B cell (primary cell): ENCODE measurements around the gene ZNF483. TPM values are rescaled to one million over a fixed set of nuclear protein-coding genes. Genes with fewer than 3 reads are reported as not detected.

Experiments used
- ATAC-seq: fragments of 200-7000 bp; cut with Tn5 transposase; one replicate; pipeline ENCODE4 v1.10.0; 2021; ENCODE audit warnings: low read depth, mild to moderate bottlenecking, moderate number of reproducible peaks, moderate library complexity
- CTCF ChIA-PET: fragments of 350-600 bp; sonication (Branson Sonifier 250); formaldehyde crosslinking; loops from one replicate; lab custom pipeline; 2021; ENCODE audit warnings: antibody characterized with exemption, inconsistent platforms; lab: Charles Lee
- POLR2A ChIA-PET: fragments of 350-600 bp; sonication (Branson Sonifier 250); formaldehyde crosslinking; loops from one replicate; lab custom pipeline; 2021; ENCODE audit warnings: antibody characterized with exemption; lab: Charles Lee
- DNase-seq: peaks from one replicate; pipeline ENCODE4 v3.0.0; 2013
- H2AFZ ChIP-seq: 2 replicates; pipeline ENCODE4 v1.6.1; 2012; ENCODE audit warnings: mild to moderate bottlenecking, low read depth, low read length; ENCODE audit not compliant: insufficient read depth, poor library complexity, severe bottlenecking
- H3K27ac ChIP-seq, 2 donors: 1 replicate in 1 of 2; 2 replicates in 1 of 2; pipeline ENCODE4 v1.5.1; 2012 to 2013; ENCODE audit warnings: low read length in 2 of 2, mild to moderate bottlenecking in 2 of 2, moderate library complexity in 1 of 2
- H3K27me3 ChIP-seq, 4 experiments: fragments of 200-600 bp in 1 of 4; sonication (generic) in 1 of 4; replicated peaks in 1 of 4; 1 replicate in 2 of 4; 2 replicates in 2 of 4; pipeline versions ENCODE4 v1.6.1 to v1.7.0; 2013 to 2016; ENCODE audit warnings: low read length in 3 of 4, mild to moderate bottlenecking in 2 of 4, mixed read lengths in 1 of 4, moderate library complexity in 1 of 4; ENCODE audit not compliant: insufficient read depth in 4 of 4, control insufficient read depth in 3 of 4; ENCODE audit errors: control extremely low read depth in 1 of 4
- H3K36me3 ChIP-seq, 2 experiments: replicated peaks in 1 of 2; 1 replicate in 1 of 2; 2 replicates in 1 of 2; pipeline versions ENCODE4 v1.6.1 to v1.7.1; 2013; ENCODE audit warnings: low read length in 1 of 2; ENCODE audit not compliant: insufficient read depth in 2 of 2, control insufficient read depth in 1 of 2; ENCODE audit errors: control extremely low read depth in 1 of 2, extremely low read depth in 1 of 2
- H3K4me1 ChIP-seq, 2 donors: fragments of 200-600 bp in 1 of 2; sonication (generic) in 1 of 2; 1 replicate in 1 of 2; 2 replicates in 1 of 2; pipeline versions ENCODE4 v1.5.1 to v1.6.1; 2013 to 2017; ENCODE audit warnings: low read length in 2 of 2; ENCODE audit not compliant: control insufficient read depth in 2 of 2, insufficient read depth in 2 of 2
- H3K4me2 ChIP-seq: replicated peaks from 2 replicates; pipeline ENCODE3; 2012; ENCODE audit warnings: mild to moderate bottlenecking, low read depth, low read length; ENCODE audit not compliant: poor library complexity, severe bottlenecking
- H3K4me3 ChIP-seq, 5 experiments: fragments of 200-600 bp in 1 of 5; sonication (generic) in 1 of 5; 1 replicate in 3 of 5; 2 replicates in 2 of 5; pipeline versions ENCODE4 v1.5.1 to v1.7.0; 2011 to 2016; ENCODE audit warnings: low read length in 4 of 5, mild to moderate bottlenecking in 4 of 5, low read depth in 2 of 5, control low read depth in 1 of 5, moderate library complexity in 1 of 5; ENCODE audit not compliant: insufficient read depth in 1 of 5; ENCODE audit errors: control extremely low read depth in 1 of 5, extremely low read depth in 1 of 5
- H3K79me2 ChIP-seq: fragments of 200-600 bp; sonication (generic); one replicate; pipeline ENCODE4 v1.6.0; 2016; ENCODE audit warnings: low read length; ENCODE audit not compliant: control insufficient read depth, insufficient read depth
- H3K9ac ChIP-seq: fragments of 200-600 bp; sonication (generic); 2 replicates; pipeline ENCODE4 v1.6.1; 2017; ENCODE audit warnings: mild to moderate bottlenecking, low read length, moderate library complexity
- H3K9me3 ChIP-seq, 3 donors: one replicate each; pipeline versions ENCODE4 v1.6.1 to v1.7.1; 2013; ENCODE audit warnings: low read length in 2 of 3; ENCODE audit not compliant: control insufficient read depth in 2 of 3, insufficient read depth in 1 of 3; ENCODE audit errors: control extremely low read depth in 1 of 3
- H4K20me1 ChIP-seq: 2 replicates; pipeline ENCODE4 v1.6.0; 2012; ENCODE audit warnings: mild to moderate bottlenecking, low read length; ENCODE audit not compliant: insufficient read depth, control insufficient read depth, poor library complexity, severe bottlenecking
- H3K27ac Mint-ChIP-seq: one replicate; pipeline ENCODE4 v1.8.0; 2021; ENCODE audit warnings: mixed read lengths
- H3K27me3 Mint-ChIP-seq: one replicate; pipeline ENCODE4 v1.8.0; 2021; ENCODE audit warnings: mixed read lengths
- H3K4me1 Mint-ChIP-seq: one replicate; pipeline ENCODE4 v1.8.0; 2021; ENCODE audit warnings: mixed read lengths
- H3K4me3 Mint-ChIP-seq: one replicate; pipeline ENCODE4 v1.8.0; 2021; ENCODE audit warnings: mixed read lengths
- H3K9me3 Mint-ChIP-seq: one replicate; pipeline ENCODE4 v1.8.0; 2022; ENCODE audit warnings: mixed read lengths; ENCODE audit not compliant: insufficient read depth
- EZH2 ChIP-seq: IDR thresholded peaks from 2 replicates; pipeline ENCODE4 v1.6.1; 2012; ENCODE audit warnings: borderline replicate concordance, low read depth, mild to moderate bottlenecking, moderate library complexity, low read length; ENCODE audit not compliant: insufficient read depth, poor library complexity, severe bottlenecking
- WGBS: methylation state at CpG from one replicate; pipeline ENCODE4 v1.1.5; 2013; ENCODE audit warnings: missing lambda C conversion rate; ENCODE audit not compliant: insufficient coverage; 5-methylcytosine and 5-hydroxymethylcytosine counted together
- intact Hi-C: fragments of 100-400 bp; cut with micrococcal nuclease; formaldehyde crosslinking; loops from one replicate; pipeline ENCODE4 v1.10.0; 2022
- polyA plus RNA-seq: library from polyadenylated mRNA; depleted of rRNA; stranded (reverse); fragments of >200 nt; gene quantifications from 2 replicates; pipeline ENCODE4 v1.2.3, GENCODE V29; 2012
- total RNA-seq, 2 donors: library from RNA; stranded (reverse); fragments of 120-200 nt in 1 of 2; gene quantifications; 1 replicate in 1 of 2; 2 replicates in 1 of 2; pipeline versions ENCODE4 v1.2.3 to v1.2.4, GENCODE V29; 2013 to 2022
- TF ChIP-seq, protein P1 (sequence below): fragments of 200-600 bp; IDR thresholded peaks from one replicate; pipeline ENCODE4 v1.8.0; 2022; ENCODE audit warnings: antibody characterized with exemption, mild to moderate bottlenecking

Gene ZNF483
- total and polyA plus RNA-seq, 2 donors (not counting 1 experiment from before 2014, with no cell fraction given): 0.43 to 3.0 TPM

DNA sequence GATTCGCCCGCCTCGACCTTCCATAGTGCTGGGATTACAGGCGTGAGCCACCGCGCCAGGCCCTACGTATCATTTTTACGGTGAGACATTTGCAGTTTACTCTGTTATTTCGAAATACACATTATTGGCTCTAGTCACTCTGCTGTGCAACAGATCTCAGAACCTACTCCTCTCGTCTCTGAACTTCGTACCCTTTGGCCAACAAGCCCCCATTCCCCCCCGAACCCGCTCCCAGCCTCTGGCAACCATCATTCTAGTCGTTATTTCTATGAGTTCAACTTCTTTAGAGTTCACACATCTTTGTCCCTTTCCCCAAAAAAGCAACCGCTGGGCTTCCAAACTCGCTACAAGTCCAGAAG is 73.7 kb downstream of the ZNF483 start:
- Histone ChIP-seq H3K79me2 (no peaks in the 10 kb centered on the region), H2AFZ (peak overlapping the region; percentile 76), H3K27me3 (peaks cover 0 to 39% (median 20%) of the 10 kb centered on the region in 4 experiments), H3K36me3 (no peaks in the 10 kb centered on the region), H3K9ac (peak overlapping the region; percentile 70), H3K27ac (no peak overlapping the region), H3K9me3 (peaks cover 0 to 13% (median 0%) of the 10 kb centered on the region in 3 donors), H4K20me1 (no peaks in the 10 kb centered on the region), H3K4me1 (peaks cover 22 to 23% of the 10 kb centered on the region in 2 donors), H3K4me2 (peak overlapping the region; percentile 98), H3K4me3 (peak overlapping the region; percentile 39 to 76 (median 59))
- H3K27me3 Mint-ChIP-seq: peaks cover 43% of the 10 kb centered on the region
- DNase-seq (peak; percentile 31), ATAC-seq (no peak)
- CTCF ChIA-PET: interaction anchor here (0.8 to 1.4 kb wide), 12 partner anchors 10 to 762 kb away, joined by 3 to 8 read pairs (median 4); partner anchors contain the start of gene DNAJC25
- intact Hi-C loops: loop anchor here (1.0 to 10.0 kb wide), 3 partner anchors 33 to 476 kb away; partner anchors contain the start of gene DNAJC25
- peaks cover 25% of the 10 kb centered on the region for H3K4me1 Mint-ChIP-seq
- no peak overlapping the region for H3K27ac Mint-ChIP-seq
- WGBS: 2% methylated on average over 13 of the region's 16 CpGs
- no peaks in the 10 kb centered on the region for H3K9me3 Mint-ChIP-seq
- POLR2A ChIA-PET: no interaction called here
- TF ChIP-seq, protein P1, sequence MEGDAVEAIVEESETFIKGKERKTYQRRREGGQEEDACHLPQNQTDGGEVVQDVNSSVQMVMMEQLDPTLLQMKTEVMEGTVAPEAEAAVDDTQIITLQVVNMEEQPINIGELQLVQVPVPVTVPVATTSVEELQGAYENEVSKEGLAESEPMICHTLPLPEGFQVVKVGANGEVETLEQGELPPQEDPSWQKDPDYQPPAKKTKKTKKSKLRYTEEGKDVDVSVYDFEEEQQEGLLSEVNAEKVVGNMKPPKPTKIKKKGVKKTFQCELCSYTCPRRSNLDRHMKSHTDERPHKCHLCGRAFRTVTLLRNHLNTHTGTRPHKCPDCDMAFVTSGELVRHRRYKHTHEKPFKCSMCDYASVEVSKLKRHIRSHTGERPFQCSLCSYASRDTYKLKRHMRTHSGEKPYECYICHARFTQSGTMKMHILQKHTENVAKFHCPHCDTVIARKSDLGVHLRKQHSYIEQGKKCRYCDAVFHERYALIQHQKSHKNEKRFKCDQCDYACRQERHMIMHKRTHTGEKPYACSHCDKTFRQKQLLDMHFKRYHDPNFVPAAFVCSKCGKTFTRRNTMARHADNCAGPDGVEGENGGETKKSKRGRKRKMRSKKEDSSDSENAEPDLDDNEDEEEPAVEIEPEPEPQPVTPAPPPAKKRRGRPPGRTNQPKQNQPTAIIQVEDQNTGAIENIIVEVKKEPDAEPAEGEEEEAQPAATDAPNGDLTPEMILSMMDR: no peak
- TF ChIP-seq EZH2: no peak
- H3K4me3 Mint-ChIP-seq: peak overlapping the region; percentile 87
